Vagina (tissue), 2 donors: ENCODE measurements around the gene CACNB2. TPM values are rescaled to one million over a fixed set of nuclear protein-coding genes. Genes with fewer than 3 reads are reported as not detected.

Experiments
- DNase-seq, 2 donors: peaks; one replicate each; pipeline ENCODE4 v3.0.0-alpha.2; 2017; ENCODE audit errors: extremely low spot score in 2 of 2
- H3K27ac ChIP-seq: fragments of 200-600 bp; sonication (generic); one replicate; pipeline ENCODE4 v1.5.1; 2019
- H3K27me3 ChIP-seq: fragments of 200-600 bp; sonication (generic); one replicate; pipeline ENCODE4 v1.5.1; 2019
- H3K36me3 ChIP-seq, 2 donors: fragments of 200-600 bp; sonication (generic); one replicate each; pipeline ENCODE4 v1.5.1; 2017 to 2019
- H3K4me1 ChIP-seq: fragments of 200-600 bp; sonication (generic); one replicate; pipeline ENCODE4 v1.5.1; 2019
- H3K4me3 ChIP-seq, 2 donors: fragments of 200-600 bp; sonication (generic); 1 replicate in 1 of 2; 2 replicates in 1 of 2; pipeline ENCODE4 v1.5.1; 2016 to 2019
- H3K9me3 ChIP-seq: fragments of 200-600 bp; sonication (generic); one replicate; pipeline ENCODE4 v1.5.1; 2019
- CTCF ChIP-seq, 3 experiments: fragments of 450-650 bp in 2 of 3; fragments of 200-600 bp in 1 of 3; sonication (generic) in 1 of 3; IDR thresholded peaks; one replicate each; pipeline ENCODE4 v1.5.1; 2017 to 2019; ENCODE audit warnings: antibody characterized with exemption in 3 of 3, mild to moderate bottlenecking in 2 of 3, moderate library complexity in 2 of 3
- POLR2A ChIP-seq, 2 donors: fragments of 450-650 bp; IDR thresholded peaks; one replicate each; pipeline ENCODE4 v1.6.1; 2017; ENCODE audit warnings: antibody characterized with exemption in 2 of 2, mild to moderate bottlenecking in 2 of 2, moderate library complexity in 2 of 2
- POLR2AphosphoS5 ChIP-seq, 2 donors: sonication (generic); formaldehyde crosslinking; IDR thresholded peaks; one replicate each; pipeline ENCODE4 v1.9.0; 2017; ENCODE audit warnings: antibody characterized with exemption in 2 of 2, mild to moderate bottlenecking in 2 of 2, low read depth in 1 of 2; ENCODE audit not compliant: insufficient read depth in 1 of 2
- intact Hi-C: fragments of 100-400 bp; cut with DNase I; formaldehyde crosslinking; loops from one replicate; pipeline ENCODE4 v1.15.1; 2023
- total RNA-seq: library from RNA; depleted of rRNA; stranded (reverse); fragments of >200 nt; gene quantifications from one replicate; pipeline ENCODE4 v1.2.3, GENCODE V29; 2016

The CACNB2 gene
- total RNA-seq, 1 donor from 2014 or later: 12.8 TPM

- H3K27ac ChIP-seq: no peak overlapping the region
- no peaks in the 10 kb centered on the region for H3K36me3 ChIP-seq
- no peaks in the 10 kb centered on the region for H3K27me3 ChIP-seq
- H3K9me3 ChIP-seq: no peaks in the 10 kb centered on the region
- no peak overlapping the region for H3K4me3 ChIP-seq
- peaks cover 6% of the 10 kb centered on the region for H3K4me1 ChIP-seq
- no peak for DNase-seq
- TF ChIP-seq POLR2A (IDR thresholded peaks at IDR 0.05) (no peak), POLR2AphosphoS5 (IDR thresholded peaks at IDR 0.05; ENCODE audit: insufficient read depth in 1 of 2, low read depth in 1 of 2) (no peak), CTCF (IDR thresholded peaks at IDR 0.05) (no peak)
- intact Hi-C loops: no loop called here
Observed at GRCh38 chr10:18134921-18135320, 5.3 kb upstream of the CACNB2 start.

- H3K9me3 ChIP-seq: no peaks in the 10 kb centered on the region
- no peaks in the 10 kb centered on the region for H3K36me3 ChIP-seq
- no peak overlapping the region for H3K27ac ChIP-seq
- no peaks in the 10 kb centered on the region for H3K27me3 ChIP-seq
- H3K4me3 ChIP-seq: no peak overlapping the region
- TF ChIP-seq POLR2A (IDR thresholded peaks at IDR 0.05): no peak
- TF ChIP-seq POLR2AphosphoS5 (IDR thresholded peaks at IDR 0.05; ENCODE audit: insufficient read depth in 1 of 2, low read depth in 1 of 2): no peak
- no peak for TF ChIP-seq CTCF (IDR thresholded peaks at IDR 0.05)
- intact Hi-C loops: no loop called here
- H3K4me1 ChIP-seq: peaks cover 8% of the 10 kb centered on the region
- DNase-seq: no peak
Observed at GRCh38 chr10:18136073-18136791, 4.0 kb upstream of the CACNB2 start.

GRCh38 chr10:18137111-18137510 is 3.1 kb upstream of the CACNB2 start:
- Histone ChIP-seq H3K4me1 (peaks cover 8% of the 10 kb centered on the region), H3K27ac (no peak overlapping the region), H3K27me3 (no peaks in the 10 kb centered on the region), H3K9me3 (no peaks in the 10 kb centered on the region), H3K4me3 (no peak overlapping the region), H3K36me3 (no peaks in the 10 kb centered on the region)
- intact Hi-C loops: no loop called here
- no peak for DNase-seq
- TF ChIP-seq CTCF (IDR thresholded peaks at IDR 0.05): no peak
- TF ChIP-seq POLR2A (IDR thresholded peaks at IDR 0.05): no peak
- TF ChIP-seq POLR2AphosphoS5 (IDR thresholded peaks at IDR 0.05; ENCODE audit: insufficient read depth in 1 of 2, low read depth in 1 of 2): no peak

GRCh38 chr10:18140957-18141845 is 977 bp downstream of the CACNB2 start:
- TF ChIP-seq POLR2AphosphoS5 (IDR thresholded peaks at IDR 0.05; ENCODE audit: insufficient read depth in 1 of 2, low read depth in 1 of 2) (no peak), CTCF (IDR thresholded peaks at IDR 0.05) (no peak), POLR2A (IDR thresholded peaks at IDR 0.05) (no peak)
- Histone ChIP-seq H3K4me3 (peak overlapping the region; percentile 45 to 68), H3K9me3 (no peaks in the 10 kb centered on the region), H3K36me3 (no peaks in the 10 kb centered on the region), H3K27ac (peak overlapping the region; percentile 42), H3K4me1 (peaks cover 8% of the 10 kb centered on the region), H3K27me3 (no peaks in the 10 kb centered on the region)
- no peak for DNase-seq
- intact Hi-C loops: no loop called here
